H1 (cell line): ENCODE measurements around the gene NFIC. TPM values are rescaled to one million over a fixed set of nuclear protein-coding genes. Genes with fewer than 3 reads are reported as not detected.

ENCODE experiments used
- CHD7 ChIP-seq: fragments of 300-600 bp; sonication (generic); IDR thresholded peaks from 2 replicates; pipeline ENCODE4 v1.7.1; 2012; ENCODE audit warnings: low read length, moderate library complexity, mild to moderate bottlenecking, inconsistent platforms; ENCODE audit not compliant: insufficient replicate concordance
- MAX ChIP-seq: IDR thresholded peaks from 2 replicates; pipeline ENCODE4 v1.6.1; 2012; ENCODE audit warnings: inconsistent platforms
- PHF8 ChIP-seq: fragments of 200-600 bp; sonication (generic); conservative IDR thresholded peaks from 2 replicates; pipeline ENCODE4 v1.7.1; 2012; ENCODE audit warnings: low read depth, mild to moderate bottlenecking, inconsistent platforms, low read length, moderate library complexity
- POU5F1 ChIP-seq: IDR thresholded peaks from 2 replicates; pipeline ENCODE4 v1.6.1; 2011; ENCODE audit warnings: low read depth, mild to moderate bottlenecking, low read length, moderate library complexity
- SIX5 ChIP-seq: IDR thresholded peaks from 2 replicates; pipeline ENCODE4 v1.6.1; 2011; ENCODE audit warnings: mild to moderate bottlenecking, low read depth, low read length
- TBP ChIP-seq: IDR thresholded peaks from 2 replicates; pipeline ENCODE4 v1.6.1; 2011; ENCODE audit warnings: low read depth, low read length, improper control_type of control experiment
- polyA plus RNA-seq, 7 experiments: library from polyadenylated mRNA; depleted of rRNA in 3 of 7; stranded (reverse) in 5 of 7; unstranded in 2 of 7; fragments of >200 nt in 5 of 7; fragments of 200-250 nt in 2 of 7; gene quantifications; 1 replicate in 5 of 7; 2 replicates in 1 of 7; 4 replicates in 1 of 7; pipeline versions ENCODE4 v1.2.1 to v1.2.3, GENCODE V29; 2011 to 2013; ENCODE audit warnings: missing spikeins in 2 of 7, mixed read lengths in 2 of 7
- total RNA-seq: library from RNA; stranded (reverse); fragmentation: NEBNext Ultra II Directional; extraction: Animal tissue kit (Norgen Biotek cat#: 25700); gene quantifications from 2 replicates; pipeline ENCODE4 v1.2.1, GENCODE V29; 2021

Gene NFIC
- total and polyA plus RNA-seq, 2 of the 8 experiments (the other 6 are each of a cell fraction or from before 2014, with no cell fraction given), result 0.56 to 3.2 TPM

- TF ChIP-seq POU5F1, result no peak
- TF ChIP-seq PHF8, result no peak
- no peak for TF ChIP-seq CHD7
- TF ChIP-seq MAX, result no peak
- TF ChIP-seq SIX5, result no peak
- TF ChIP-seq TBP, result no peak
- TF ChIP-seq, all 59 proteins: peak for 0
Measured at GRCh38 chr19:3514930-3515329, 148.5 kb downstream of the NFIC start (continued).
